Activated naive CD4-positive, alpha-beta T cell treated with anti-CD3 and anti-CD28 coated beads, Interleukin-2, amount 10 ng/mL, durations not matched to agents 7 days and 5 days (primary cell): ENCODE measurements around the gene CAPN9.

Source experiments
- CTCF ChIA-PET: fragments of 350-600 bp; sonication (Branson Sonifier 250); formaldehyde crosslinking; loops from one replicate; lab custom pipeline; 2021; ENCODE audit warnings: antibody characterized with exemption; lab: Charles Lee
- DNase-seq: peaks from one replicate; pipeline ENCODE4 v3.0.0-alpha.2; 2020
- H3K27ac Mint-ChIP-seq: one replicate; pipeline ENCODE4 v1.8.0; 2021; ENCODE audit warnings: mild to moderate bottlenecking, moderate library complexity, mixed read lengths
- H3K27me3 Mint-ChIP-seq: one replicate; pipeline ENCODE4 v1.8.0; 2021; ENCODE audit warnings: mild to moderate bottlenecking, mixed read lengths
- H3K36me3 Mint-ChIP-seq: one replicate; pipeline ENCODE4 v1.8.0; 2021; ENCODE audit warnings: mixed read lengths
- H3K4me1 Mint-ChIP-seq: one replicate; pipeline ENCODE4 v1.8.0; 2021; ENCODE audit warnings: mixed read lengths
- H3K4me3 Mint-ChIP-seq: one replicate; pipeline ENCODE4 v1.8.0; 2021; ENCODE audit warnings: mild to moderate bottlenecking, moderate library complexity, mixed read lengths
- H3K9me3 Mint-ChIP-seq: one replicate; pipeline ENCODE4 v1.8.0; 2021; ENCODE audit warnings: mixed read lengths

The CAPN9 gene

GRCh38 chr1:230798491-230798890 lies 51.3 kb downstream of the CAPN9 start:
- Mint-ChIP-seq H3K27me3 (peaks cover 4% of the 10 kb centered on the region), H3K27ac (no peak overlapping the region), H3K4me3 (no peak overlapping the region), H3K9me3 (no peaks in the 10 kb centered on the region), H3K4me1 (no peaks in the 10 kb centered on the region), H3K36me3 (no peaks in the 10 kb centered on the region)
- DNase-seq = no peak
- CTCF ChIA-PET = interaction anchor here (1.7 to 1.8 kb wide), 3 partner anchors 9 to 413 kb away, joined by 4 to 8 read pairs (median 6); no protein-coding TSS in a partner anchor

GRCh38 chr1:230800891-230801840 lies 54.0 kb downstream of the CAPN9 start:
- H3K27me3 Mint-ChIP-seq = peaks cover 4% of the 10 kb centered on the region

GRCh38 chr1:230804396-230804795 lies 57.2 kb downstream of the CAPN9 start:
- Mint-ChIP-seq H3K27ac (no peak overlapping the region), H3K4me3 (no peak overlapping the region), H3K36me3 (no peaks in the 10 kb centered on the region), H3K27me3 (no peaks in the 10 kb centered on the region), H3K4me1 (no peaks in the 10 kb centered on the region), H3K9me3 (peaks cover 2% of the 10 kb centered on the region)
- CTCF ChIA-PET = no interaction called here
- no peak for DNase-seq

More at GRCh38 chr1:230800891-230801840, 54.0 kb downstream of the CAPN9 start:
- H3K4me1 Mint-ChIP-seq = no peaks in the 10 kb centered on the region
- H3K4me3 Mint-ChIP-seq = no peak overlapping the region
- no peaks in the 10 kb centered on the region for H3K36me3 Mint-ChIP-seq
- H3K9me3 Mint-ChIP-seq = no peaks in the 10 kb centered on the region
- CTCF ChIA-PET = no interaction called here
- no peak for DNase-seq
- no peak overlapping the region for H3K27ac Mint-ChIP-seq

- Mint-ChIP-seq H3K36me3 (no peaks in the 10 kb centered on the region), H3K4me1 (no peaks in the 10 kb centered on the region), H3K9me3 (peaks cover 2% of the 10 kb centered on the region), H3K27me3 (no peaks in the 10 kb centered on the region), H3K4me3 (no peak overlapping the region), H3K27ac (no peak overlapping the region)
- no peak for DNase-seq
- CTCF ChIA-PET = no interaction called here
These were observed 59.4 kb downstream of the CAPN9 start for GRCh38 chr1:230806552-230806951.

GRCh38 chr1:230807029-230807428 lies 59.8 kb downstream of the CAPN9 start:
- CTCF ChIA-PET = interaction anchor here (1.3 kb wide), 1 partner anchor 8 kb away, joined by 4 read pairs; no protein-coding TSS in a partner anchor
- no peak for DNase-seq
- Mint-ChIP-seq H3K9me3 (peaks cover 2% of the 10 kb centered on the region), H3K4me3 (no peak overlapping the region), H3K36me3 (no peaks in the 10 kb centered on the region), H3K27ac (no peak overlapping the region), H3K4me1 (no peaks in the 10 kb centered on the region), H3K27me3 (no peaks in the 10 kb centered on the region)

- DNase-seq = no peak
- no peaks in the 10 kb centered on the region for H3K36me3 Mint-ChIP-seq
- H3K27me3 Mint-ChIP-seq = no peaks in the 10 kb centered on the region
- CTCF ChIA-PET = interaction anchor here (1.3 kb wide), 1 partner anchor 9 kb away, joined by 4 read pairs; no protein-coding TSS in a partner anchor
- H3K27ac Mint-ChIP-seq = no peak overlapping the region
- H3K4me3 Mint-ChIP-seq = no peak overlapping the region
- no peaks in the 10 kb centered on the region for H3K4me1 Mint-ChIP-seq
- H3K9me3 Mint-ChIP-seq = peaks cover 8% of the 10 kb centered on the region
These were observed 60.5 kb downstream of the CAPN9 start for GRCh38 chr1:230807561-230808280.

- Mint-ChIP-seq H3K9me3 (peaks cover 14% of the 10 kb centered on the region), H3K27me3 (no peaks in the 10 kb centered on the region), H3K4me3 (no peak overlapping the region), H3K27ac (no peak overlapping the region), H3K4me1 (no peaks in the 10 kb centered on the region), H3K36me3 (no peaks in the 10 kb centered on the region)
- no peak for DNase-seq
- CTCF ChIA-PET = interaction anchor here (1.3 kb wide), 1 partner anchor 10 kb away, joined by 4 read pairs; no protein-coding TSS in a partner anchor
These were observed 61.2 kb downstream of the CAPN9 start for GRCh38 chr1:230808281-230808872.

- H3K4me1 Mint-ChIP-seq = no peaks in the 10 kb centered on the region
- H3K27ac Mint-ChIP-seq = no peak overlapping the region
These were observed 62.2 kb downstream of the CAPN9 start for GRCh38 chr1:230809256-230809990.

GRCh38 chr1:230812568-230812967 lies 65.4 kb downstream of the CAPN9 start:
- DNase-seq = no peak
- Mint-ChIP-seq H3K27ac (no peak overlapping the region), H3K9me3 (peaks cover 14% of the 10 kb centered on the region), H3K36me3 (no peaks in the 10 kb centered on the region), H3K4me3 (no peak overlapping the region), H3K4me1 (no peaks in the 10 kb centered on the region), H3K27me3 (peaks cover 15% of the 10 kb centered on the region)
- CTCF ChIA-PET = no interaction called here

More at GRCh38 chr1:230809256-230809990, 62.2 kb downstream of the CAPN9 start:
- CTCF ChIA-PET = no interaction called here
- Mint-ChIP-seq H3K4me3 (no peak overlapping the region), H3K9me3 (peaks cover 16% of the 10 kb centered on the region), H3K27me3 (peaks cover 4% of the 10 kb centered on the region), H3K36me3 (no peaks in the 10 kb centered on the region)
- no peak for DNase-seq

- H3K27me3 Mint-ChIP-seq = peaks cover 20% of the 10 kb centered on the region
- peaks cover 14% of the 10 kb centered on the region for H3K9me3 Mint-ChIP-seq
- CTCF ChIA-PET = no interaction called here
- no peaks in the 10 kb centered on the region for H3K36me3 Mint-ChIP-seq
- H3K4me1 Mint-ChIP-seq = no peaks in the 10 kb centered on the region
- H3K27ac Mint-ChIP-seq = no peak overlapping the region
- DNase-seq = no peak
- no peak overlapping the region for H3K4me3 Mint-ChIP-seq
These were observed 67.9 kb downstream of the CAPN9 start for GRCh38 chr1:230814949-230815692.

- CTCF ChIA-PET = no interaction called here
These were observed 68.8 kb downstream of the CAPN9 start for GRCh38 chr1:230816018-230816417.

GRCh38 chr1:230818367-230818766 lies 71.2 kb downstream of the CAPN9 start:
- Mint-ChIP-seq H3K4me1 (no peaks in the 10 kb centered on the region), H3K4me3 (no peak overlapping the region), H3K27ac (no peak overlapping the region), H3K9me3 (peaks cover 2% of the 10 kb centered on the region), H3K27me3 (peaks cover 29% of the 10 kb centered on the region), H3K36me3 (no peaks in the 10 kb centered on the region)
- no peak for DNase-seq
- CTCF ChIA-PET = no interaction called here

More at GRCh38 chr1:230816018-230816417, 68.8 kb downstream of the CAPN9 start:
- Mint-ChIP-seq H3K27ac (no peak overlapping the region), H3K9me3 (peaks cover 14% of the 10 kb centered on the region), H3K4me3 (no peak overlapping the region), H3K36me3 (no peaks in the 10 kb centered on the region), H3K27me3 (peaks cover 21% of the 10 kb centered on the region), H3K4me1 (no peaks in the 10 kb centered on the region)
- DNase-seq = no peak

GRCh38 chr1:230818901-230819300 lies 71.7 kb downstream of the CAPN9 start:
- CTCF ChIA-PET = no interaction called here
- H3K4me1 Mint-ChIP-seq = no peaks in the 10 kb centered on the region
- no peak overlapping the region for H3K4me3 Mint-ChIP-seq
- DNase-seq = no peak
- no peaks in the 10 kb centered on the region for H3K9me3 Mint-ChIP-seq
- no peaks in the 10 kb centered on the region for H3K36me3 Mint-ChIP-seq
- H3K27me3 Mint-ChIP-seq = peaks cover 28% of the 10 kb centered on the region
- no peak overlapping the region for H3K27ac Mint-ChIP-seq
